B cell (primary cell): Measurements from ENCODE around the gene PHF24. TPM values are rescaled to one million over a fixed set of nuclear protein-coding genes. Genes with fewer than 3 reads are reported as not detected.

Source experiments
- ATAC-seq: fragments of 200-7000 bp; cut with Tn5 transposase; one replicate; pipeline ENCODE4 v1.10.0; 2021; ENCODE audit warnings: low read depth, mild to moderate bottlenecking, moderate number of reproducible peaks, moderate library complexity
- CTCF ChIA-PET: fragments of 350-600 bp; sonication (Branson Sonifier 250); formaldehyde crosslinking; loops from one replicate; lab custom pipeline; 2021; ENCODE audit warnings: antibody characterized with exemption, inconsistent platforms; lab: Charles Lee
- POLR2A ChIA-PET: fragments of 350-600 bp; sonication (Branson Sonifier 250); formaldehyde crosslinking; loops from one replicate; lab custom pipeline; 2021; ENCODE audit warnings: antibody characterized with exemption; lab: Charles Lee
- DNase-seq: peaks from one replicate; pipeline ENCODE4 v3.0.0; 2013
- H2AFZ ChIP-seq: 2 replicates; pipeline ENCODE4 v1.6.1; 2012; ENCODE audit warnings: mild to moderate bottlenecking, low read depth, low read length; ENCODE audit not compliant: insufficient read depth, poor library complexity, severe bottlenecking
- H3K27ac ChIP-seq, 2 donors: 1 replicate in 1 of 2; 2 replicates in 1 of 2; pipeline ENCODE4 v1.5.1; 2012 to 2013; ENCODE audit warnings: low read length in 2 of 2, mild to moderate bottlenecking in 2 of 2, moderate library complexity in 1 of 2
- H3K27me3 ChIP-seq, 4 experiments: fragments of 200-600 bp in 1 of 4; sonication (generic) in 1 of 4; replicated peaks in 1 of 4; 1 replicate in 2 of 4; 2 replicates in 2 of 4; pipeline versions ENCODE4 v1.6.1 to v1.7.0; 2013 to 2016; ENCODE audit warnings: low read length in 3 of 4, mild to moderate bottlenecking in 2 of 4, mixed read lengths in 1 of 4, moderate library complexity in 1 of 4; ENCODE audit not compliant: insufficient read depth in 4 of 4, control insufficient read depth in 3 of 4; ENCODE audit errors: control extremely low read depth in 1 of 4
- H3K36me3 ChIP-seq, 2 experiments: replicated peaks in 1 of 2; 1 replicate in 1 of 2; 2 replicates in 1 of 2; pipeline versions ENCODE4 v1.6.1 to v1.7.1; 2013; ENCODE audit warnings: low read length in 1 of 2; ENCODE audit not compliant: insufficient read depth in 2 of 2, control insufficient read depth in 1 of 2; ENCODE audit errors: control extremely low read depth in 1 of 2, extremely low read depth in 1 of 2
- H3K4me1 ChIP-seq, 2 donors: fragments of 200-600 bp in 1 of 2; sonication (generic) in 1 of 2; 1 replicate in 1 of 2; 2 replicates in 1 of 2; pipeline versions ENCODE4 v1.5.1 to v1.6.1; 2013 to 2017; ENCODE audit warnings: low read length in 2 of 2; ENCODE audit not compliant: control insufficient read depth in 2 of 2, insufficient read depth in 2 of 2
- H3K4me2 ChIP-seq: replicated peaks from 2 replicates; pipeline ENCODE3; 2012; ENCODE audit warnings: mild to moderate bottlenecking, low read depth, low read length; ENCODE audit not compliant: poor library complexity, severe bottlenecking
- H3K4me3 ChIP-seq, 5 experiments: fragments of 200-600 bp in 1 of 5; sonication (generic) in 1 of 5; 1 replicate in 3 of 5; 2 replicates in 2 of 5; pipeline versions ENCODE4 v1.5.1 to v1.7.0; 2011 to 2016; ENCODE audit warnings: low read length in 4 of 5, mild to moderate bottlenecking in 4 of 5, low read depth in 2 of 5, control low read depth in 1 of 5, moderate library complexity in 1 of 5; ENCODE audit not compliant: insufficient read depth in 1 of 5; ENCODE audit errors: control extremely low read depth in 1 of 5, extremely low read depth in 1 of 5
- H3K79me2 ChIP-seq: fragments of 200-600 bp; sonication (generic); one replicate; pipeline ENCODE4 v1.6.0; 2016; ENCODE audit warnings: low read length; ENCODE audit not compliant: control insufficient read depth, insufficient read depth
- H3K9ac ChIP-seq: fragments of 200-600 bp; sonication (generic); 2 replicates; pipeline ENCODE4 v1.6.1; 2017; ENCODE audit warnings: mild to moderate bottlenecking, low read length, moderate library complexity
- H3K9me3 ChIP-seq, 3 donors: one replicate each; pipeline versions ENCODE4 v1.6.1 to v1.7.1; 2013; ENCODE audit warnings: low read length in 2 of 3; ENCODE audit not compliant: control insufficient read depth in 2 of 3, insufficient read depth in 1 of 3; ENCODE audit errors: control extremely low read depth in 1 of 3
- H4K20me1 ChIP-seq: 2 replicates; pipeline ENCODE4 v1.6.0; 2012; ENCODE audit warnings: mild to moderate bottlenecking, low read length; ENCODE audit not compliant: insufficient read depth, control insufficient read depth, poor library complexity, severe bottlenecking
- H3K27ac Mint-ChIP-seq: one replicate; pipeline ENCODE4 v1.8.0; 2021; ENCODE audit warnings: mixed read lengths
- H3K27me3 Mint-ChIP-seq: one replicate; pipeline ENCODE4 v1.8.0; 2021; ENCODE audit warnings: mixed read lengths
- H3K4me1 Mint-ChIP-seq: one replicate; pipeline ENCODE4 v1.8.0; 2021; ENCODE audit warnings: mixed read lengths
- H3K4me3 Mint-ChIP-seq: one replicate; pipeline ENCODE4 v1.8.0; 2021; ENCODE audit warnings: mixed read lengths
- H3K9me3 Mint-ChIP-seq: one replicate; pipeline ENCODE4 v1.8.0; 2022; ENCODE audit warnings: mixed read lengths; ENCODE audit not compliant: insufficient read depth
- EZH2 ChIP-seq: IDR thresholded peaks from 2 replicates; pipeline ENCODE4 v1.6.1; 2012; ENCODE audit warnings: borderline replicate concordance, low read depth, mild to moderate bottlenecking, moderate library complexity, low read length; ENCODE audit not compliant: insufficient read depth, poor library complexity, severe bottlenecking
- WGBS: methylation state at CpG from one replicate; pipeline ENCODE4 v1.1.5; 2013; ENCODE audit warnings: missing lambda C conversion rate; ENCODE audit not compliant: insufficient coverage; 5-methylcytosine and 5-hydroxymethylcytosine counted together
- intact Hi-C: fragments of 100-400 bp; cut with micrococcal nuclease; formaldehyde crosslinking; loops from one replicate; pipeline ENCODE4 v1.10.0; 2022
- polyA plus RNA-seq: library from polyadenylated mRNA; depleted of rRNA; stranded (reverse); fragments of >200 nt; gene quantifications from 2 replicates; pipeline ENCODE4 v1.2.3, GENCODE V29; 2012
- total RNA-seq, 2 donors: library from RNA; stranded (reverse); fragments of 120-200 nt in 1 of 2; gene quantifications; 1 replicate in 1 of 2; 2 replicates in 1 of 2; pipeline versions ENCODE4 v1.2.3 to v1.2.4, GENCODE V29; 2013 to 2022
- TF ChIP-seq, protein P1 (sequence below): fragments of 200-600 bp; IDR thresholded peaks from one replicate; pipeline ENCODE4 v1.8.0; 2022; ENCODE audit warnings: antibody characterized with exemption, mild to moderate bottlenecking

PHF24 gene
- total and polyA plus RNA-seq, 2 donors (not counting 1 experiment from before 2014, with no cell fraction given), result not detected

- intact Hi-C loops, result loop anchor here (1.0 to 10.0 kb wide), 7 partner anchors 84 to 1174 kb away; partner anchors contain the start of genes PIGO, STOML2, UBE2R2 and VCP
- Histone ChIP-seq H3K36me3 (no peaks in the 10 kb centered on the region), H3K79me2 (no peaks in the 10 kb centered on the region), H3K4me1 (peaks cover 50 to 59% of the 10 kb centered on the region in 2 donors), H3K9me3 (no peaks in the 10 kb centered on the region), H4K20me1 (no peaks in the 10 kb centered on the region), H3K4me3 (peak overlapping the region; percentile 61 to 95 (median 75)), H2AFZ (peak overlapping the region; percentile 87), H3K27me3 (no peaks in the 10 kb centered on the region), H3K27ac (peak overlapping the region; percentile 11 to 68), H3K4me2 (peak overlapping the region; percentile 99), H3K9ac (peak overlapping the region; percentile 85)
- ATAC-seq (no peak), DNase-seq (peak; percentile 48)
- 27% methylated on average over 21 of the region's 25 CpGs for WGBS
- peak overlapping the region; percentile 78 for H3K27ac Mint-ChIP-seq
- no peaks in the 10 kb centered on the region for H3K9me3 Mint-ChIP-seq
- TF ChIP-seq EZH2, result no peak
- TF ChIP-seq, protein P1, sequence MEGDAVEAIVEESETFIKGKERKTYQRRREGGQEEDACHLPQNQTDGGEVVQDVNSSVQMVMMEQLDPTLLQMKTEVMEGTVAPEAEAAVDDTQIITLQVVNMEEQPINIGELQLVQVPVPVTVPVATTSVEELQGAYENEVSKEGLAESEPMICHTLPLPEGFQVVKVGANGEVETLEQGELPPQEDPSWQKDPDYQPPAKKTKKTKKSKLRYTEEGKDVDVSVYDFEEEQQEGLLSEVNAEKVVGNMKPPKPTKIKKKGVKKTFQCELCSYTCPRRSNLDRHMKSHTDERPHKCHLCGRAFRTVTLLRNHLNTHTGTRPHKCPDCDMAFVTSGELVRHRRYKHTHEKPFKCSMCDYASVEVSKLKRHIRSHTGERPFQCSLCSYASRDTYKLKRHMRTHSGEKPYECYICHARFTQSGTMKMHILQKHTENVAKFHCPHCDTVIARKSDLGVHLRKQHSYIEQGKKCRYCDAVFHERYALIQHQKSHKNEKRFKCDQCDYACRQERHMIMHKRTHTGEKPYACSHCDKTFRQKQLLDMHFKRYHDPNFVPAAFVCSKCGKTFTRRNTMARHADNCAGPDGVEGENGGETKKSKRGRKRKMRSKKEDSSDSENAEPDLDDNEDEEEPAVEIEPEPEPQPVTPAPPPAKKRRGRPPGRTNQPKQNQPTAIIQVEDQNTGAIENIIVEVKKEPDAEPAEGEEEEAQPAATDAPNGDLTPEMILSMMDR, result no peak
- H3K27me3 Mint-ChIP-seq, result no peaks in the 10 kb centered on the region
- ChIA-PET CTCF (interaction anchor here (1.9 kb wide), 1 partner anchor 89 kb away, joined by 6 read pairs; no protein-coding TSS in a partner anchor), POLR2A (interaction anchor here (0.6 kb wide), 1 partner anchor 777 kb away, joined by 4 read pairs; no protein-coding TSS in a partner anchor)
- peaks cover 53% of the 10 kb centered on the region for H3K4me1 Mint-ChIP-seq
- H3K4me3 Mint-ChIP-seq, result peak overlapping the region; percentile 94
These were observed 30.3 kb downstream of the PHF24 start for GRCh38 chr9:34988218-34989002.
